ENCODE results near the gene MICA.
"Not testable (repeated sequence)": the region's sequence is repeated elsewhere in the genome, so short reads cannot be mapped to it uniquely, and the experiment has no call there.

The MICA gene

GRCh38 chr6:31388916-31389801, 14.2 kb upstream of the MICA start:
- H3K9me3 ChIP-seq (ENCODE audit: low read length); H3K36me3 ChIP-seq (ENCODE audit: insufficient read depth, low read length); H2AFZ ChIP-seq (ENCODE audit: low read depth, low read length); H3K27me3 ChIP-seq (ENCODE audit: insufficient read depth, low read length); H3K4me3 ChIP-seq (ENCODE audit: low read length): not testable (repeated sequence)
- H3K4me1 ChIP-seq (ENCODE audit: insufficient read depth, low read length): peaks cover 19% of the 10 kb centered on the region

DNA sequence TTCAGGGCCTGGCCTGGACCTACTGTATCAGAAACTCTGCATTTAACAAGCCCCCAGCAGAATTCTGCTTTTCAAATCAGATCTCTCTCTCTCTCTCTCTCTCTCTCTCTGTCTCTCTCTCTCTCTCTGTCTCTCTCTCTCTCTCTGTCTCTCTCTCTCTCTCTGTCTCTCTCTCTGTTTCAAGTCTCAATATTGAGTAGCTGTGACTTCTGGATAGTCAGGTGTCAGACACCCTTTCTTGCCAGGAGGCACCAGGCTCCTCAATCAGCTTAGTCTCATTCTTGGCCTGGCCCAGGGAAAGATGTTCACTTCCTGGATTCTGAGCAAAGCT, 13.6 kb upstream of the MICA start:
- H3K4me3 ChIP-seq (ENCODE audit: low read length); H3K9me3 ChIP-seq (ENCODE audit: low read length); H2AFZ ChIP-seq (ENCODE audit: low read depth, low read length); H3K27me3 ChIP-seq (ENCODE audit: insufficient read depth, low read length); H3K36me3 ChIP-seq (ENCODE audit: insufficient read depth, low read length): not testable (repeated sequence)
- peaks cover 19% of the 10 kb centered on the region for H3K4me1 ChIP-seq (ENCODE audit: insufficient read depth, low read length)

DNA sequence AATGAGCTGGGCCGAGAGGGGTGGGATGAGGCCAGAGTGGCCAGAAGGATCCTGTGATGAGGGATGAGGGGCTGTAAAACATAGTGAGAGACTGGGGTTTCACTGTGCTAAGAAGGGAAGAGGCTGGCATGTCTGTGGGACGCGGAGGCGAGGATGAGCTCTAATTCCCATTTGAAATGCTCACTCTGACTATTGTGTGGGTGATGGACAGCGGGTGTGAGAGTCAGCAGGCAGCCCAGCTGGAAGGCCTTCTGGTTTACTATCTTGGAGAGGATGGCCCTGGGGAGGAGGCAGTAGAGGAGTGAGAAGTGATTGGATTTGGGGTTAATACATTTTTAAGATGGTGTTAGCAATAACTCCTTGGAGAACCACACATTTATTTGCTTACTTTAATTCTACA, 9.5 kb upstream of the MICA start:
- Histone ChIP-seq H3K4me3 (ENCODE audit: low read length) (no peak overlapping the region), H2AFZ (ENCODE audit: low read depth, low read length) (no peak overlapping the region), H3K4me1 (ENCODE audit: insufficient read depth, low read length) (peaks cover 4% of the 10 kb centered on the region), H3K9me3 (ENCODE audit: low read length) (no peaks in the 10 kb centered on the region), H3K36me3 (ENCODE audit: insufficient read depth, low read length) (no peaks in the 10 kb centered on the region), H3K27me3 (ENCODE audit: insufficient read depth, low read length) (peaks cover 9% of the 10 kb centered on the region)

GRCh38 chr6:31394381-31394780, 9.0 kb upstream of the MICA start:
- no peak overlapping the region for H2AFZ ChIP-seq (ENCODE audit: low read depth, low read length)
- peaks cover 9% of the 10 kb centered on the region for H3K27me3 ChIP-seq (ENCODE audit: insufficient read depth, low read length)
- no peak overlapping the region for H3K4me3 ChIP-seq (ENCODE audit: low read length)
- H3K9me3 ChIP-seq (ENCODE audit: low read length): no peaks in the 10 kb centered on the region
- peaks cover 4% of the 10 kb centered on the region for H3K4me1 ChIP-seq (ENCODE audit: insufficient read depth, low read length)
- H3K36me3 ChIP-seq (ENCODE audit: insufficient read depth, low read length): no peaks in the 10 kb centered on the region

DNA sequence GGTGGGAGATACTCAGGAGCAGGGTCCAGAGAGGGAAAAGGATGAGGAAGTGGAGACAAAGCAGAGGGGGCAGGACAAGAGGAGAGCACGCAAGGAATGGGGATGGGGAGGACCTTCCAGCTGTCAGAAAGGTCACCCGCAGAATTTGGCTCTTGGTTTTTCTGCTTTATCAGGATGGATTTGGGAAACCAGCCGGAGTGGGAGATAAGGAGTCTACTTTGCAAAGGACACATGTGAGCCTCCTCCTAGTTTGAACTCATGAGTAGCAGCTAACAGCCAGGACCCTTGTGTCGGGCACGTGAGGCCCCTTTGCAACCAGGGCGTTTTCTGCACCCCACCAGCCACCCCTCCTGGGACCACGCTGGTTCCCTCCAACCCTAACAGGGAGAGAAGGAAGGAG, 7.6 kb upstream of the MICA start:
- H3K4me1 ChIP-seq (ENCODE audit: insufficient read depth, low read length): peaks cover 4% of the 10 kb centered on the region

GRCh38 chr6:31396422-31397152, 6.8 kb upstream of the MICA start:
- Histone ChIP-seq H2AFZ (ENCODE audit: low read depth, low read length) (no peak overlapping the region), H3K9me3 (ENCODE audit: low read length) (no peaks in the 10 kb centered on the region), H3K4me3 (ENCODE audit: low read length) (no peak overlapping the region), H3K27me3 (ENCODE audit: insufficient read depth, low read length) (peaks cover 30% of the 10 kb centered on the region), H3K4me1 (ENCODE audit: insufficient read depth, low read length) (peaks cover 4% of the 10 kb centered on the region), H3K36me3 (ENCODE audit: insufficient read depth, low read length) (no peaks in the 10 kb centered on the region)

More for the DNA sequence above, 7.6 kb upstream of the MICA start:
- H3K9me3 ChIP-seq (ENCODE audit: low read length): no peaks in the 10 kb centered on the region
- no peak overlapping the region for H2AFZ ChIP-seq (ENCODE audit: low read depth, low read length)
- H3K4me3 ChIP-seq (ENCODE audit: low read length): no peak overlapping the region
- H3K36me3 ChIP-seq (ENCODE audit: insufficient read depth, low read length): no peaks in the 10 kb centered on the region
- peaks cover 24% of the 10 kb centered on the region for H3K27me3 ChIP-seq (ENCODE audit: insufficient read depth, low read length)

- H2AFZ ChIP-seq (ENCODE audit: low read depth, low read length); H3K36me3 ChIP-seq (ENCODE audit: insufficient read depth, low read length); H3K4me3 ChIP-seq (ENCODE audit: low read length); H3K9me3 ChIP-seq (ENCODE audit: low read length); H3K4me1 ChIP-seq (ENCODE audit: insufficient read depth, low read length): not testable (repeated sequence)
- peaks cover 36% of the 10 kb centered on the region for H3K27me3 ChIP-seq (ENCODE audit: insufficient read depth, low read length)
Measured at GRCh38 chr6:31397153-31397499, 6.3 kb upstream of the MICA start.

GRCh38 chr6:31397901-31398525, 5.4 kb upstream of the MICA start:
- peaks cover 43% of the 10 kb centered on the region for H3K27me3 ChIP-seq (ENCODE audit: insufficient read depth, low read length)
- peaks cover 3% of the 10 kb centered on the region for H3K9me3 ChIP-seq (ENCODE audit: low read length)
- H3K36me3 ChIP-seq (ENCODE audit: insufficient read depth, low read length): no peaks in the 10 kb centered on the region
- H2AFZ ChIP-seq (ENCODE audit: low read depth, low read length): no peak overlapping the region
- H3K4me1 ChIP-seq (ENCODE audit: insufficient read depth, low read length): peaks cover 4% of the 10 kb centered on the region
- no peak overlapping the region for H3K4me3 ChIP-seq (ENCODE audit: low read length)

DNA sequence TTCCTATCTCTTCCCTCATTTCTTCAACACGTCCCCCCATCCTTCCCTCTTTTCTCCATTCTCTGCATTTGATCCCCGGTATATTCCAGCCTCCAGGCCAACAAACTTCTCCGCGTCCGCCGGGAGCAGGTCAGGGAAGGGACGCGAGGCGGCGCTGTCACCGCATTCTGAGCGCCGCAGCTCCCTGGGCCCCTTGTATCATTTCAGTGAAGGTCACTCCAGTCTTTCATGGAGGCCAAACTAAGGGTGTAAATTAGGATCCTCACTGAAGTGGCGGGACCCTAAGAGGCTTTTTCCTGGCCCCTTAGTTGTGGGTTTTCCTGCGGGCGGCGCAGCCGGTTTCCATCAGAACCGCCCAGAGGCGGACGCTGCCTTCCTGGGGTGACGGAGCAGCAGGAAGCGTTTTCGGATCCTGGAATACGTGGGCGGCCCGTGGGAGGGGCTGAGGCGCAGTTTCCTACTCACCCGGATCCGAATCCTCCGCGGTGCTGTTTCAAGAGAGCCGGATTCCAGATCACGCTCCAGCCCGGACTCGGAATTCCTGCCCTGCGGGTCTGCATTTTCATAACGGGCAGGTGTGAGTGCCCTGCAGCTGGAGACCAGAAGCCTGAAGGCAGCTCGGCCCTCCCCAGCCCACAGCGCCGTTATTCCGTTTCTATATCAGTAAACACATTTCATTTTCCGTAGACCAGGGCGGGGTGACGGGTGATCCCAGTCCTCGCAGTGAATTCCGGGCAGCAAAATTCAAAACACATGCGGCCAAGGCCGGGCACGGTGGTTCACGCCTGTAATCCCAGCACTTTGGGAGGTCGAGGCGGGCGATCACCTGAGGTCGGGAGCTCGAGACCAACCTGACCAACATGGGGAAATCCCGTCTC, 3.6 kb upstream of the MICA start:
- peak overlapping the region; percentile 27 for H3K4me3 ChIP-seq (ENCODE audit: low read length)
- H3K27me3 ChIP-seq (ENCODE audit: insufficient read depth, low read length): peaks cover 54% of the 10 kb centered on the region
- H3K9me3 ChIP-seq (ENCODE audit: low read length): peaks cover 3% of the 10 kb centered on the region
- H3K36me3 ChIP-seq (ENCODE audit: insufficient read depth, low read length): no peaks in the 10 kb centered on the region
- H3K4me1 ChIP-seq (ENCODE audit: insufficient read depth, low read length): peaks cover 8% of the 10 kb centered on the region
- no peak overlapping the region for H2AFZ ChIP-seq (ENCODE audit: low read depth, low read length)

- peaks cover 56% of the 10 kb centered on the region for H3K27me3 ChIP-seq (ENCODE audit: insufficient read depth, low read length)
Measured at GRCh38 chr6:31400467-31401289, 2.7 kb upstream of the MICA start.

GRCh38 chr6:31401403-31401802, 2.0 kb upstream of the MICA start:
- H3K9me3 ChIP-seq (ENCODE audit: low read length): peaks cover 3% of the 10 kb centered on the region
- H3K27me3 ChIP-seq (ENCODE audit: insufficient read depth, low read length): peaks cover 58% of the 10 kb centered on the region
- H3K36me3 ChIP-seq (ENCODE audit: insufficient read depth, low read length): no peaks in the 10 kb centered on the region
- no peak overlapping the region for H3K4me3 ChIP-seq (ENCODE audit: low read length)
- H2AFZ ChIP-seq (ENCODE audit: low read depth, low read length): no peak overlapping the region
- peaks cover 8% of the 10 kb centered on the region for H3K4me1 ChIP-seq (ENCODE audit: insufficient read depth, low read length)

More at GRCh38 chr6:31400467-31401289, 2.7 kb upstream of the MICA start:
- H2AFZ ChIP-seq (ENCODE audit: low read depth, low read length): no peak overlapping the region
- no peak overlapping the region for H3K4me3 ChIP-seq (ENCODE audit: low read length)
- peaks cover 8% of the 10 kb centered on the region for H3K4me1 ChIP-seq (ENCODE audit: insufficient read depth, low read length)
- no peaks in the 10 kb centered on the region for H3K36me3 ChIP-seq (ENCODE audit: insufficient read depth, low read length)
- peaks cover 3% of the 10 kb centered on the region for H3K9me3 ChIP-seq (ENCODE audit: low read length)
